GM23338 (cell line): Measurements from ENCODE around the gene FER. TPM values are rescaled to one million over a fixed set of nuclear protein-coding genes. Genes with fewer than 3 reads are reported as not detected.

Source experiments
- ATAC-seq: fragments of 200-7000 bp; cut with Tn5 transposase; 3 replicates; pipeline ENCODE4 v1.9.1; 2020
- DNase-seq: peaks from one replicate; pipeline ENCODE4 v3.0.0-alpha.2; 2015; ENCODE audit warnings: low spot score
- H2AFZ ChIP-seq: fragments of 200-600 bp; sonication (generic); 2 replicates; pipeline ENCODE4 v1.8.0; 2016; ENCODE audit warnings: antibody characterized with exemption, mild to moderate bottlenecking, moderate library complexity
- H3F3A ChIP-seq: fragments of 200-600 bp; sonication (generic); replicated peaks from 2 replicates; pipeline ENCODE4 v1.8.0; 2017; ENCODE audit warnings: antibody characterized with exemption, mixed run types, low read depth
- H3K27ac ChIP-seq: fragments of 200-600 bp; sonication (generic); 2 replicates; pipeline ENCODE4 v1.6.1; 2016; ENCODE audit warnings: low read depth
- H3K27me3 ChIP-seq: fragments of 200-600 bp; sonication (generic); 2 replicates; pipeline ENCODE4 v1.8.0; 2016; ENCODE audit warnings: mild to moderate bottlenecking, mixed run types, moderate library complexity; ENCODE audit not compliant: insufficient read depth
- H3K36me3 ChIP-seq: fragments of 200-600 bp; sonication (generic); 2 replicates; pipeline ENCODE4 v1.8.0; 2016; ENCODE audit warnings: mild to moderate bottlenecking; ENCODE audit not compliant: insufficient read depth
- H3K4me1 ChIP-seq: fragments of 200-600 bp; sonication (generic); 2 replicates; pipeline ENCODE4 v1.8.0; 2016; ENCODE audit warnings: mild to moderate bottlenecking, moderate library complexity; ENCODE audit not compliant: insufficient read depth
- H3K4me2 ChIP-seq: fragments of 200-600 bp; sonication (generic); 2 replicates; pipeline ENCODE4 v1.7.1; 2017; ENCODE audit warnings: mixed run types
- H3K4me3 ChIP-seq: fragments of 200-600 bp; sonication (generic); 2 replicates; pipeline ENCODE4 v1.6.1; 2016; ENCODE audit warnings: mixed run types
- H3K79me2 ChIP-seq: fragments of 200-600 bp; sonication (generic); replicated peaks from 2 replicates; pipeline ENCODE4 v1.8.0; 2017; ENCODE audit warnings: mild to moderate bottlenecking; ENCODE audit not compliant: insufficient read depth
- H3K9me2 ChIP-seq: fragments of 200-600 bp; sonication (generic); 2 replicates; pipeline ENCODE4 v1.8.0; 2017; ENCODE audit not compliant: insufficient read depth
- H4K20me1 ChIP-seq: fragments of 200-600 bp; sonication (generic); replicated peaks from 2 replicates; pipeline ENCODE4 v1.8.0; 2017; ENCODE audit warnings: mild to moderate bottlenecking; ENCODE audit not compliant: insufficient read depth
- H3K27ac Mint-ChIP-seq: 2 replicates; pipeline ENCODE4 v1.8.0; 2020; ENCODE audit warnings: inconsistent platforms, mild to moderate bottlenecking, moderate library complexity, mixed read lengths
- H3K27me3 Mint-ChIP-seq: 3 replicates; pipeline ENCODE4 v1.8.0; 2022; ENCODE audit warnings: low read depth, mild to moderate bottlenecking, moderate library complexity, mixed read lengths, inconsistent platforms; ENCODE audit not compliant: insufficient read depth, poor library complexity
- H3K36me3 Mint-ChIP-seq: 3 replicates; pipeline ENCODE4 v1.8.0; 2021; ENCODE audit warnings: low read depth, mild to moderate bottlenecking, inconsistent platforms, moderate library complexity, mixed read lengths
- H3K4me1 Mint-ChIP-seq: 3 replicates; pipeline ENCODE4 v1.8.0; 2020; ENCODE audit warnings: mild to moderate bottlenecking, inconsistent platforms, mixed read lengths
- H3K4me3 Mint-ChIP-seq: 3 replicates; pipeline ENCODE4 v1.8.0; 2021; ENCODE audit warnings: moderate library complexity, mild to moderate bottlenecking, inconsistent platforms, mixed read lengths
- H3K9me3 Mint-ChIP-seq: 3 replicates; pipeline ENCODE4 v1.8.0; 2020; ENCODE audit warnings: moderate library complexity, mild to moderate bottlenecking, inconsistent platforms, mixed read lengths
- CREB1 ChIP-seq: fragments of 250-450 bp; sonication (Bioruptor Pico); IDR thresholded peaks from 2 replicates; pipeline ENCODE4 v1.5.0; 2020; ENCODE audit warnings: low read depth, mild to moderate bottlenecking, moderate library complexity
- CTCF ChIP-seq, 2 experiments: fragments of 200-600 bp in 1 of 2; sonication (generic) in 1 of 2; conservative IDR thresholded peaks; 2 replicates each; pipeline versions ENCODE4 v1.5.1 to v1.6.1; 2016 to 2017; ENCODE audit warnings: antibody characterized with exemption in 2 of 2, low read depth in 2 of 2, mild to moderate bottlenecking in 2 of 2, moderate library complexity in 1 of 2
- EZH2 ChIP-seq: fragments of 200-600 bp; sonication (generic); IDR thresholded peaks from one replicate; pipeline ENCODE4 v1.8.0; 2017; ENCODE audit warnings: antibody characterized with exemption, mild to moderate bottlenecking, low read depth; ENCODE audit not compliant: unreplicated experiment
- EZH2phosphoT487 ChIP-seq: fragments of 200-600 bp; sonication (generic); IDR thresholded peaks from one replicate; pipeline ENCODE4 v1.8.1; 2018; ENCODE audit warnings: antibody characterized with exemption; ENCODE audit not compliant: unreplicated experiment
- JUNB ChIP-seq: IDR thresholded peaks from one replicate; pipeline ENCODE4 v1.6.1; 2016; ENCODE audit warnings: antibody characterized with exemption; ENCODE audit not compliant: unreplicated experiment
- NANOG ChIP-seq: IDR thresholded peaks from 2 replicates; pipeline ENCODE4 v1.6.1; 2016; ENCODE audit warnings: antibody characterized with exemption, borderline replicate concordance
- POLR2AphosphoS5 ChIP-seq: IDR thresholded peaks from 2 replicates; pipeline ENCODE4 v1.6.1; 2016; ENCODE audit warnings: antibody characterized with exemption, low read depth
- STAT1 ChIP-seq: IDR thresholded peaks from one replicate; pipeline ENCODE4 v1.6.1; 2016; ENCODE audit warnings: antibody characterized with exemption; ENCODE audit not compliant: unreplicated experiment
- ZNF114 ChIP-seq: fragments of 250-450 bp; sonication (Bioruptor Pico); IDR thresholded peaks from 2 replicates; pipeline ENCODE4 v1.5.0; 2020; ENCODE audit warnings: mild to moderate bottlenecking, moderate library complexity
- ZNF331 ChIP-seq: fragments of 250-450 bp; sonication (Bioruptor Pico); IDR thresholded peaks from 2 replicates; pipeline ENCODE4 v1.5.0; 2020; ENCODE audit warnings: low read depth, mild to moderate bottlenecking, moderate library complexity
- ZNF462 ChIP-seq: fragments of 250-450 bp; sonication (Bioruptor Pico); IDR thresholded peaks from 2 replicates; pipeline ENCODE4 v1.5.0; 2020; ENCODE audit warnings: mild to moderate bottlenecking, moderate library complexity
- polyA plus RNA-seq: library from polyadenylated mRNA; unstranded; fragments of >200 nt; fragmentation: Nextera tagmentation; extraction: Ambion mirVana; gene quantifications from 2 replicates; pipeline ENCODE4 v1.2.1, GENCODE V29; 2016
- total RNA-seq: library from RNA; depleted of rRNA; stranded (reverse); fragments of >200 nt; shearing (Covaris generic); gene quantifications from 2 replicates; pipeline ENCODE4 v1.2.3, GENCODE V29; 2014
- TF ChIP-seq, protein P1 (sequence below): IDR thresholded peaks from one replicate; pipeline ENCODE4 v1.6.1; 2018; ENCODE audit warnings: antibody characterized with exemption; ENCODE audit not compliant: unreplicated experiment
- TF ChIP-seq, protein P2 (sequence below): IDR thresholded peaks from 2 replicates; pipeline ENCODE4 v1.6.1; 2016; ENCODE audit warnings: antibody characterized with exemption

Gene FER
- total and polyA plus RNA-seq, 2 experiments from 2014 or later, result 17.4 to 34.8 TPM

DNA sequence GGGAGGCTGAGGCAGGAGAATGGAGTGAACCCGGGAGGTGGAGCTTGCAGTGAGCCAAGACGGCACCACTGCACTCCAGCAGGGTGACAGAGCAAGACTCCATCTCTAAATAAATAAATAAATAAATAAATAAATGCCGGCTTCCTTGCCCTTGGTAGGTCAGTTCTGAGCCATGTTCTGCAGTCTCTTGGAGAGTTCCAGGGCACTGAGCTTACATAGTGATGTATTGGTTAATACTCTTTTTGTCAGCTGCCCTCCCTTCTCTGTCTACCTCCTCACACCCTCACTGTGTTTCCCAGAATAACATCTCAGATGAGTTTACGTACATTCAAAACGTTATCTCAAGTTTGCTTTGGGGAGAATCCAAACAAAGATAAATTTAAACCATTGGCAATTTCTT is 45.2 kb upstream of the FER start:
- Histone ChIP-seq H3K4me1 (peaks cover 3% of the 10 kb centered on the region; the same call in 1 of the 2 replicates), H3K4me3 (no peak overlapping the region), H3K9me2 (no peaks in the 10 kb centered on the region), H3K79me2 (no peaks in the 10 kb centered on the region), H2AFZ (no peak overlapping the region), H3K27me3 (no peaks in the 10 kb centered on the region), H3K4me2 (no peak overlapping the region), H4K20me1 (no peaks in the 10 kb centered on the region), H3K27ac (no peak overlapping the region), H3F3A (no peaks in the 10 kb centered on the region), H3K36me3 (no peaks in the 10 kb centered on the region)
- peaks cover 5% of the 10 kb centered on the region for H3K4me1 Mint-ChIP-seq
- H3K36me3 Mint-ChIP-seq, result no peaks in the 10 kb centered on the region
- no peak overlapping the region for H3K4me3 Mint-ChIP-seq
- DNase-seq (no peak), ATAC-seq (no peak)
- H3K27ac Mint-ChIP-seq, result no peak overlapping the region
- TF ChIP-seq NANOG (no peak), POLR2AphosphoS5 (no peak), ZNF462 (CRISPR knock-in tag) (no peak), JUNB (no peak), EZH2phosphoT487 (no peak), EZH2 (no peak), CREB1 (CRISPR knock-in tag) (no peak), ZNF331 (CRISPR knock-in tag) (no peak), STAT1 (no peak), CTCF (conservative IDR thresholded peaks at IDR 0.05; ENCODE audit: low read depth in 2 of 2) (no peak), ZNF114 (no peak)
- TF ChIP-seq, protein P1, sequence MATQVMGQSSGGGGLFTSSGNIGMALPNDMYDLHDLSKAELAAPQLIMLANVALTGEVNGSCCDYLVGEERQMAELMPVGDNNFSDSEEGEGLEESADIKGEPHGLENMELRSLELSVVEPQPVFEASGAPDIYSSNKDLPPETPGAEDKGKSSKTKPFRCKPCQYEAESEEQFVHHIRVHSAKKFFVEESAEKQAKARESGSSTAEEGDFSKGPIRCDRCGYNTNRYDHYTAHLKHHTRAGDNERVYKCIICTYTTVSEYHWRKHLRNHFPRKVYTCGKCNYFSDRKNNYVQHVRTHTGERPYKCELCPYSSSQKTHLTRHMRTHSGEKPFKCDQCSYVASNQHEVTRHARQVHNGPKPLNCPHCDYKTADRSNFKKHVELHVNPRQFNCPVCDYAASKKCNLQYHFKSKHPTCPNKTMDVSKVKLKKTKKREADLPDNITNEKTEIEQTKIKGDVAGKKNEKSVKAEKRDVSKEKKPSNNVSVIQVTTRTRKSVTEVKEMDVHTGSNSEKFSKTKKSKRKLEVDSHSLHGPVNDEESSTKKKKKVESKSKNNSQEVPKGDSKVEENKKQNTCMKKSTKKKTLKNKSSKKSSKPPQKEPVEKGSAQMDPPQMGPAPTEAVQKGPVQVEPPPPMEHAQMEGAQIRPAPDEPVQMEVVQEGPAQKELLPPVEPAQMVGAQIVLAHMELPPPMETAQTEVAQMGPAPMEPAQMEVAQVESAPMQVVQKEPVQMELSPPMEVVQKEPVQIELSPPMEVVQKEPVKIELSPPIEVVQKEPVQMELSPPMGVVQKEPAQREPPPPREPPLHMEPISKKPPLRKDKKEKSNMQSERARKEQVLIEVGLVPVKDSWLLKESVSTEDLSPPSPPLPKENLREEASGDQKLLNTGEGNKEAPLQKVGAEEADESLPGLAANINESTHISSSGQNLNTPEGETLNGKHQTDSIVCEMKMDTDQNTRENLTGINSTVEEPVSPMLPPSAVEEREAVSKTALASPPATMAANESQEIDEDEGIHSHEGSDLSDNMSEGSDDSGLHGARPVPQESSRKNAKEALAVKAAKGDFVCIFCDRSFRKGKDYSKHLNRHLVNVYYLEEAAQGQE, result no peak
- TF ChIP-seq, protein P2, sequence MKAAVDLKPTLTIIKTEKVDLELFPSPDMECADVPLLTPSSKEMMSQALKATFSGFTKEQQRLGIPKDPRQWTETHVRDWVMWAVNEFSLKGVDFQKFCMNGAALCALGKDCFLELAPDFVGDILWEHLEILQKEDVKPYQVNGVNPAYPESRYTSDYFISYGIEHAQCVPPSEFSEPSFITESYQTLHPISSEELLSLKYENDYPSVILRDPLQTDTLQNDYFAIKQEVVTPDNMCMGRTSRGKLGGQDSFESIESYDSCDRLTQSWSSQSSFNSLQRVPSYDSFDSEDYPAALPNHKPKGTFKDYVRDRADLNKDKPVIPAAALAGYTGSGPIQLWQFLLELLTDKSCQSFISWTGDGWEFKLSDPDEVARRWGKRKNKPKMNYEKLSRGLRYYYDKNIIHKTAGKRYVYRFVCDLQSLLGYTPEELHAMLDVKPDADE, result no peak
- H3K9me3 Mint-ChIP-seq, result no peaks in the 10 kb centered on the region
- peaks cover 2% of the 10 kb centered on the region for H3K27me3 Mint-ChIP-seq
